Activated B cell treated with CpG ODN at 0.5 μM for 24 hours (primary cell): ENCODE results near the gene PAPSS2. TPM values are rescaled to one million over a fixed set of nuclear protein-coding genes. Genes with fewer than 3 reads are reported as not detected.
A peak's percentile ranks its signal among the peaks of the same experiment; 100 is the strongest.
"Not testable (repeated sequence)": the region's sequence is repeated elsewhere in the genome, so short reads cannot be mapped to it uniquely, and the experiment has no call there.

Source experiments
- ATAC-seq: fragments of 200-7000 bp; cut with Tn5 transposase; one replicate; pipeline ENCODE4 v1.10.0; 2021; ENCODE audit warnings: low read depth, mild to moderate bottlenecking, moderate library complexity
- CTCF ChIA-PET: fragments of 350-600 bp; sonication (Branson Sonifier 250); formaldehyde crosslinking; loops from one replicate; lab custom pipeline; 2021; ENCODE audit warnings: antibody characterized with exemption; lab: Charles Lee
- POLR2A ChIA-PET: fragments of 350-600 bp; sonication (Branson Sonifier 250); formaldehyde crosslinking; loops from one replicate; lab custom pipeline; 2021; ENCODE audit warnings: antibody characterized with exemption; lab: Charles Lee
- DNase-seq: peaks from one replicate; pipeline ENCODE4 v3.0.0; 2022
- H3K27ac Mint-ChIP-seq: one replicate; pipeline ENCODE4 v1.8.0; 2020; ENCODE audit warnings: mixed read lengths
- H3K27me3 Mint-ChIP-seq: one replicate; pipeline ENCODE4 v1.8.0; 2021; ENCODE audit warnings: mixed read lengths
- H3K36me3 Mint-ChIP-seq: one replicate; pipeline ENCODE4 v1.8.0; 2021; ENCODE audit warnings: low read depth, mixed read lengths
- H3K4me1 Mint-ChIP-seq: one replicate; pipeline ENCODE4 v1.8.0; 2021; ENCODE audit warnings: mixed read lengths
- H3K4me3 Mint-ChIP-seq: one replicate; pipeline ENCODE4 v1.8.0; 2020; ENCODE audit warnings: mild to moderate bottlenecking, mixed read lengths
- H3K9me3 Mint-ChIP-seq: one replicate; pipeline ENCODE4 v1.8.0; 2020; ENCODE audit warnings: mixed read lengths
- intact Hi-C: fragments of 100-400 bp; cut with micrococcal nuclease; formaldehyde crosslinking; loops from one replicate; pipeline ENCODE4 v1.15.1; 2024
- total RNA-seq: library from RNA; stranded (reverse); gene quantifications from 2 replicates; pipeline ENCODE4 v1.2.3, GENCODE V29; 2022
- TF ChIP-seq, protein P1 (sequence below): fragments of 200-600 bp; IDR thresholded peaks from one replicate; pipeline ENCODE4 v1.8.0; 2022; ENCODE audit warnings: antibody characterized with exemption, mild to moderate bottlenecking

Gene PAPSS2
- total RNA-seq, 1 donor from 2014 or later: not detected

DNA sequence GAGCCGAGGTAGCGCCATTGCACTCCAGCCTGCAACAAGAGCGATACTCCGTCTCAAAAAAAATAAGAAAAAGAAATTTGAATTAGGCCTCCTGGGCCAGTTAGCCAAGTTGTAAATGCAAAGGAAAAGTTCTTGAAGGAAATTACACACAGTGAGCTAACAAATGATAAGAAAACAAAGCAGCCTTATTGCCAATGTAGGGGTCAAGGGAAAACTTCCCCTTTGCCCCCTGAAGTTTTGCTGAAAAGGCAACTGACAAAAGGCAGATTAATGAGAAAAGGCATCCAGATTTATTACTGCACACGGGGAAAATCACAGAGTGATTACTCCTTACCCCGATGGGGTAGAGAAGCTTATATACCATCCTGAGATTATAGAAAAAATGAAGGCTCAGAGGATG is 70.3 kb downstream of the PAPSS2 start:
- ChIA-PET POLR2A (no interaction called here), CTCF (no interaction called here)
- Mint-ChIP-seq H3K4me3 (no peak overlapping the region), H3K36me3 (no peaks in the 10 kb centered on the region), H3K4me1 (no peaks in the 10 kb centered on the region), H3K27me3 (peaks cover 2% of the 10 kb centered on the region), H3K27ac (no peak overlapping the region), H3K9me3 (no peaks in the 10 kb centered on the region)
- ATAC-seq: no peak
- no peak for DNase-seq
- TF ChIP-seq, protein P1, sequence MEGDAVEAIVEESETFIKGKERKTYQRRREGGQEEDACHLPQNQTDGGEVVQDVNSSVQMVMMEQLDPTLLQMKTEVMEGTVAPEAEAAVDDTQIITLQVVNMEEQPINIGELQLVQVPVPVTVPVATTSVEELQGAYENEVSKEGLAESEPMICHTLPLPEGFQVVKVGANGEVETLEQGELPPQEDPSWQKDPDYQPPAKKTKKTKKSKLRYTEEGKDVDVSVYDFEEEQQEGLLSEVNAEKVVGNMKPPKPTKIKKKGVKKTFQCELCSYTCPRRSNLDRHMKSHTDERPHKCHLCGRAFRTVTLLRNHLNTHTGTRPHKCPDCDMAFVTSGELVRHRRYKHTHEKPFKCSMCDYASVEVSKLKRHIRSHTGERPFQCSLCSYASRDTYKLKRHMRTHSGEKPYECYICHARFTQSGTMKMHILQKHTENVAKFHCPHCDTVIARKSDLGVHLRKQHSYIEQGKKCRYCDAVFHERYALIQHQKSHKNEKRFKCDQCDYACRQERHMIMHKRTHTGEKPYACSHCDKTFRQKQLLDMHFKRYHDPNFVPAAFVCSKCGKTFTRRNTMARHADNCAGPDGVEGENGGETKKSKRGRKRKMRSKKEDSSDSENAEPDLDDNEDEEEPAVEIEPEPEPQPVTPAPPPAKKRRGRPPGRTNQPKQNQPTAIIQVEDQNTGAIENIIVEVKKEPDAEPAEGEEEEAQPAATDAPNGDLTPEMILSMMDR: no peak
- intact Hi-C loops: no loop called here

DNA sequence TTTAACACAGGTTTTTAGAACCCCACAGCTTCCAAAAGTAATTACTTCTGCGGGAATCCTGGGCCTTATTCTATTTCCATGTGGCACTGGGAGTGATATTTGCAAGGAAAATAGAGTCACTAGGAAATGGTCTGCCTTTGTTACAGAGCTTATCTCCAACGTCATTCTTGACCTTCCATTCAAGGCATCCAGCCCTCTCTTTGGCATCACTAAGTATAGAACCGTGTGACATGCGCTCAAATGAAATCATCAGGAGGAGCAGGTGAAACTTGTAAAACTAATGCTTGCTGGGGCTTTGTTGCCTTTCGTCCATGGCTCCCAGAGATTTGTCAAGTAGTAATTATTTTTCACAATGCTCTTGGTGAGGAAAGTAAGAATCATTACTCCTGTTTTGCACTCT is 73.4 kb downstream of the PAPSS2 start:
- POLR2A ChIA-PET: no interaction called here
- CTCF ChIA-PET: interaction anchor here (1.2 kb wide), 1 partner anchor 214 kb away, joined by 3 read pairs; no protein-coding TSS in a partner anchor
- ATAC-seq: no peak
- DNase-seq: no peak
- Mint-ChIP-seq H3K36me3 (no peaks in the 10 kb centered on the region), H3K9me3 (no peaks in the 10 kb centered on the region), H3K27me3 (peaks cover 3% of the 10 kb centered on the region), H3K4me3 (no peak overlapping the region), H3K27ac (no peak overlapping the region), H3K4me1 (no peaks in the 10 kb centered on the region)
- intact Hi-C loops: no loop called here
- TF ChIP-seq, protein P1: no peak

DNA sequence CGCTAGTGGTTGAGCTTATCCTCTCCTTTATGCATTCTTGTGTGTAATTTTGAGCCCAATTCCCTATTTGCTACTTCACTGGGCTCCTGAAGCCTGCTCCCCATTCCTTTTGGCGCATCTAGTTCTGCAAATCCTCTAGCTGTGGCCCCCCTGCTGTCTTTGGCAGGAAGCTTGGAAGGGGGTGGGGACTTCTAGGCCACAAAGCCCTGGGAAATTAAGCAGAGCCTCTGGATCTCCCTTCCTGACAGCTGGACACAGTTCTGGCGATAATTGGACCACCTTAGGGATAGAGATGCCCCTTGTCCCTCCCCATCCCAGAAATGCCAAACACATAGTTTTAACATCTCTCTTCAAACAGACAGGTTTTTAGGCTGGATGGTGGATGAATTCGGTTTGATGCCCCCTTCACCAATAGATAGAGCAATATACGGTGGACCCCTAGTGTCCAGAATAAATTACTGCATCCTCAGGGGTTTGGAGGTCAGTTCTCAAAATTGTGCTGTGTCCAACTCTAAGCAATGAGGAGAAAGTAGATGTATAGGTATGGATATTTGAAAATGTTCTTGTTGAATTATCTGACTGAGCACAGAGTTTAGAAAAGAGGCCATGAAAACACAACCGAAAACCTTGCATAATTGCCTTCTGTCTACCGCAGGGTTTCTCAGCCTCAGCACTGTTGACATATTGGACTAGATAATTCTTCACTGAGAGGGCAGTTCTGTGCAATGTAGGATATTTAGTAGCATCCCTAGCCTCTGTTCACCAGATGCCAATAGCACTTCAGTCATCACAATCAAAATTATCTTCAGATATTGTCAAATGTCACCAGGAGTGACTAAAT is 75.5 kb downstream of the PAPSS2 start:
- no peak for DNase-seq
- no peaks in the 10 kb centered on the region for H3K9me3 Mint-ChIP-seq
- intact Hi-C loops: loop anchor here (1.0 kb wide), 2 partner anchors 79 to 202 kb away; no protein-coding TSS in a partner anchor
- no peak overlapping the region for H3K4me3 Mint-ChIP-seq
- ATAC-seq: peak; percentile 52
- CTCF ChIA-PET: interaction anchor here (0.8 to 1.3 kb wide), 4 partner anchors 25 to 211 kb away, joined by 3 to 4 read pairs (median 3); no protein-coding TSS in a partner anchor
- H3K27ac Mint-ChIP-seq: no peak overlapping the region
- POLR2A ChIA-PET: no interaction called here
- peaks cover 10% of the 10 kb centered on the region for H3K27me3 Mint-ChIP-seq
- TF ChIP-seq, protein P1: peak; percentile 23
- H3K4me1 Mint-ChIP-seq: no peaks in the 10 kb centered on the region
- H3K36me3 Mint-ChIP-seq: no peaks in the 10 kb centered on the region

DNA sequence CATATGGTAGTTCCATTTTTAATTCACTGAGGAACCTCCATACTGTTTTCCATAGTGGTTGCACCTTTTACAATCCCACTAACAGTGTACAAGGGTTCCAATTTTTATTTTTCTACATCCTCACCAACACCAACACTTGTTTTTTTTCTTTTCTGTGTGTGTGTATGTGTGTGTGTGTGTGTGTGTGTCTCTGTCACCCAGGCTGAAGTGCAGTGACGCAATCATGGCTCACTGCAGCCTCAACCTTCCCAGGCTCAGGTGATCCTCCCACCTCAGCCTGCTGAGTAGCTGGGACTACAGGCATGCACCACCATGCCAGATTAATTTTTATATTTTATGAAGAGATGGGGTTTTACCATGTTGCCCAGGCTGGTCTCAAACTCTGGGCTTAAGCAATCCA is 78.6 kb downstream of the PAPSS2 start:
- H3K9me3 Mint-ChIP-seq, POLR2A ChIA-PET, H3K36me3 Mint-ChIP-seq, H3K4me3 Mint-ChIP-seq, H3K4me1 Mint-ChIP-seq, H3K27ac Mint-ChIP-seq, DNase-seq, ATAC-seq, CTCF ChIA-PET, intact Hi-C loops: not testable (repeated sequence)
- peaks cover 13% of the 10 kb centered on the region for H3K27me3 Mint-ChIP-seq

DNA sequence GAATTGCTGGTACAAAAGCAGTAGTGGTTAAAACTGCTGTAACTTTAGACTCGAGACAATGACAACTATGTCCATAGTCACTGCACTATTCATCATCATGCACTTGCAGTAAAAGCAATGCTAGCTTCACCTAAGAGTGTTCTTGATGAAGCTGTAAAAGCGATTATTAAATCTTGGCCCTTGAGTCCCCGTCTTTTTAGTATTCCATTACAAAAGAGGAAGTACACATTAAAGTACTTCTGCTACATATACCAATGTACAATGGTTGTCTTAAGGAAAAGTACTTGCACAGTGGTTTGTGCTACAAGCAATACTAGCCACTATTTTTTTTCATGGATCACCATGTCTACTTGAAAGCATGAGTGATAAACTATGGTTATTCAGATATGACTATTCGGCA is 80.0 kb downstream of the PAPSS2 start:
- intact Hi-C loops: no loop called here
- H3K27me3 Mint-ChIP-seq: peaks cover 13% of the 10 kb centered on the region
- no peaks in the 10 kb centered on the region for H3K9me3 Mint-ChIP-seq
- TF ChIP-seq, protein P1: no peak
- no peaks in the 10 kb centered on the region for H3K4me1 Mint-ChIP-seq
- ChIA-PET CTCF (no interaction called here), POLR2A (no interaction called here)
- no peak overlapping the region for H3K4me3 Mint-ChIP-seq
- DNase-seq (no peak), ATAC-seq (no peak)
- no peak overlapping the region for H3K27ac Mint-ChIP-seq
- no peaks in the 10 kb centered on the region for H3K36me3 Mint-ChIP-seq
